ENCODE results near the gene RYK.

DNA sequence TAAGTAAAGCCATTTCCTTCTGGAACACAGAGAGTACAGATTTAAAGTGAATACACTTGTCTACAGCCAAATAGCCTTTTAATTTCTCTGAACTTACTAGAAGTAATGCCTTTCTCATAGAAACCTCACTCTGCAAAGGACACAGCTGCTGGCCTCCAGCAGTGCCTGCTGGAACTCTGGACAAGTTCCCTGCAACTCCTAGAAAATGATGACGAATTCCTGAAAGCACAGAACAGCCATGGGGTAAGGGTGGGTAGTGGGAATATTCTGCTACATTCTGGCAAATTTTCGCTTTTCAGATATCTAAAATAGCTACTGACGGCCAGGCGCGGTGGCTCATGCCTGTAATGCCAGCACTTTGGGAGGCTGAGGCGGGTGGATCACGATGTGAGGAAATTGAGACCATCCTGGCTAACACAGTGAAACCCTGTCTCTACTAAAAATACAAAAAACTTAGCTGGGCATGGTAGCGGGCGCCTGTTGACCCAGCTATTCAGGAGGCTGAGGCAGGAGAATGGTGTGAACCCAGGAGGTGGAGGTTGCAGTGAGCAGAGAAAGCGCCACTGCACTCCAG is 34.4 kb downstream of the RYK start:
- TF ChIP-seq, protein P1, sequence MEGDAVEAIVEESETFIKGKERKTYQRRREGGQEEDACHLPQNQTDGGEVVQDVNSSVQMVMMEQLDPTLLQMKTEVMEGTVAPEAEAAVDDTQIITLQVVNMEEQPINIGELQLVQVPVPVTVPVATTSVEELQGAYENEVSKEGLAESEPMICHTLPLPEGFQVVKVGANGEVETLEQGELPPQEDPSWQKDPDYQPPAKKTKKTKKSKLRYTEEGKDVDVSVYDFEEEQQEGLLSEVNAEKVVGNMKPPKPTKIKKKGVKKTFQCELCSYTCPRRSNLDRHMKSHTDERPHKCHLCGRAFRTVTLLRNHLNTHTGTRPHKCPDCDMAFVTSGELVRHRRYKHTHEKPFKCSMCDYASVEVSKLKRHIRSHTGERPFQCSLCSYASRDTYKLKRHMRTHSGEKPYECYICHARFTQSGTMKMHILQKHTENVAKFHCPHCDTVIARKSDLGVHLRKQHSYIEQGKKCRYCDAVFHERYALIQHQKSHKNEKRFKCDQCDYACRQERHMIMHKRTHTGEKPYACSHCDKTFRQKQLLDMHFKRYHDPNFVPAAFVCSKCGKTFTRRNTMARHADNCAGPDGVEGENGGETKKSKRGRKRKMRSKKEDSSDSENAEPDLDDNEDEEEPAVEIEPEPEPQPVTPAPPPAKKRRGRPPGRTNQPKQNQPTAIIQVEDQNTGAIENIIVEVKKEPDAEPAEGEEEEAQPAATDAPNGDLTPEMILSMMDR (IDR thresholded peaks at IDR 0.05): no peak
- no peak for TF ChIP-seq POLR2A (IDR thresholded peaks at IDR 0.05)
